WTC11 (cell line): Measurements from ENCODE around the gene ANKRD13D.

ENCODE experiments used
- AFF4 ChIP-seq: sonication (generic); formaldehyde crosslinking; IDR thresholded peaks from 2 replicates; pipeline ENCODE4 v1.8.1; 2023; ENCODE audit warnings: mild to moderate bottlenecking, missing genetic modification reagents, borderline replicate concordance
- ATF1 ChIP-seq: sonication (generic); formaldehyde crosslinking; IDR thresholded peaks from 2 replicates; pipeline ENCODE4 v1.8.1; 2023; ENCODE audit warnings: mild to moderate bottlenecking, moderate library complexity, missing genetic modification reagents
- ATF6 ChIP-seq: sonication (generic); formaldehyde crosslinking; IDR thresholded peaks from 2 replicates; pipeline ENCODE4 v1.8.1; 2023; ENCODE audit warnings: mild to moderate bottlenecking, missing genetic modification reagents
- CTCF ChIP-seq: fragments of 200-600 bp; IDR thresholded peaks from 2 replicates; pipeline ENCODE4 v1.8.0; 2022; ENCODE audit warnings: antibody characterized with exemption
- FOXK1 ChIP-seq: sonication (generic); formaldehyde crosslinking; IDR thresholded peaks from 2 replicates; pipeline ENCODE4 v1.8.0; 2022; ENCODE audit warnings: mild to moderate bottlenecking, moderate library complexity, missing genetic modification reagents
- FOXP1 ChIP-seq: sonication (generic); formaldehyde crosslinking; IDR thresholded peaks from 2 replicates; pipeline ENCODE4 v1.8.0; 2022; ENCODE audit warnings: missing genetic modification reagents, mild to moderate bottlenecking, moderate library complexity, borderline replicate concordance
- JUN ChIP-seq: sonication (generic); formaldehyde crosslinking; IDR thresholded peaks from 2 replicates; pipeline ENCODE4 v1.8.0; 2023; ENCODE audit warnings: mild to moderate bottlenecking, missing genetic modification reagents
- MAX ChIP-seq: sonication (generic); formaldehyde crosslinking; IDR thresholded peaks from 2 replicates; pipeline ENCODE4 v1.8.0; 2022; ENCODE audit warnings: mild to moderate bottlenecking, missing genetic modification reagents
- NR2C2 ChIP-seq: sonication (generic); formaldehyde crosslinking; IDR thresholded peaks from 2 replicates; pipeline ENCODE4 v1.8.0; 2022; ENCODE audit warnings: mild to moderate bottlenecking, missing genetic modification reagents
- SP1 ChIP-seq: sonication (generic); formaldehyde crosslinking; conservative IDR thresholded peaks from 2 replicates; pipeline ENCODE4 v1.8.1; 2022; ENCODE audit warnings: missing genetic modification reagents
- USF1 ChIP-seq: sonication (generic); formaldehyde crosslinking; IDR thresholded peaks from 2 replicates; pipeline ENCODE4 v1.8.0; 2022; ENCODE audit warnings: mild to moderate bottlenecking, missing genetic modification reagents
- USF2 ChIP-seq: sonication (generic); formaldehyde crosslinking; IDR thresholded peaks from 2 replicates; pipeline ENCODE4 v1.8.1; 2023; ENCODE audit warnings: mild to moderate bottlenecking, missing genetic modification reagents, moderate library complexity
- ZBTB21 ChIP-seq: sonication (generic); formaldehyde crosslinking; IDR thresholded peaks from 2 replicates; pipeline ENCODE4 v1.8.1; 2023; ENCODE audit warnings: mild to moderate bottlenecking, missing genetic modification reagents, borderline replicate concordance

- TF ChIP-seq ATF6 (CRISPR knock-in tag) (no peak), CTCF (no peak), JUN (CRISPR knock-in tag) (no peak), ZBTB21 (CRISPR knock-in tag) (no peak), SP1 (CRISPR knock-in tag) (no peak), USF2 (CRISPR knock-in tag) (no peak), FOXP1 (CRISPR knock-in tag) (no peak), NR2C2 (CRISPR knock-in tag) (no peak), FOXK1 (no peak), AFF4 (CRISPR knock-in tag) (no peak), USF1 (CRISPR knock-in tag) (no peak), MAX (CRISPR knock-in tag) (no peak), ATF1 (CRISPR knock-in tag) (no peak)
These were observed 17.9 kb downstream of the ANKRD13D start for GRCh38 chr11:67306769-67307544.
